ENCODE measurements around the gene SACS.

The SACS gene, protein sequence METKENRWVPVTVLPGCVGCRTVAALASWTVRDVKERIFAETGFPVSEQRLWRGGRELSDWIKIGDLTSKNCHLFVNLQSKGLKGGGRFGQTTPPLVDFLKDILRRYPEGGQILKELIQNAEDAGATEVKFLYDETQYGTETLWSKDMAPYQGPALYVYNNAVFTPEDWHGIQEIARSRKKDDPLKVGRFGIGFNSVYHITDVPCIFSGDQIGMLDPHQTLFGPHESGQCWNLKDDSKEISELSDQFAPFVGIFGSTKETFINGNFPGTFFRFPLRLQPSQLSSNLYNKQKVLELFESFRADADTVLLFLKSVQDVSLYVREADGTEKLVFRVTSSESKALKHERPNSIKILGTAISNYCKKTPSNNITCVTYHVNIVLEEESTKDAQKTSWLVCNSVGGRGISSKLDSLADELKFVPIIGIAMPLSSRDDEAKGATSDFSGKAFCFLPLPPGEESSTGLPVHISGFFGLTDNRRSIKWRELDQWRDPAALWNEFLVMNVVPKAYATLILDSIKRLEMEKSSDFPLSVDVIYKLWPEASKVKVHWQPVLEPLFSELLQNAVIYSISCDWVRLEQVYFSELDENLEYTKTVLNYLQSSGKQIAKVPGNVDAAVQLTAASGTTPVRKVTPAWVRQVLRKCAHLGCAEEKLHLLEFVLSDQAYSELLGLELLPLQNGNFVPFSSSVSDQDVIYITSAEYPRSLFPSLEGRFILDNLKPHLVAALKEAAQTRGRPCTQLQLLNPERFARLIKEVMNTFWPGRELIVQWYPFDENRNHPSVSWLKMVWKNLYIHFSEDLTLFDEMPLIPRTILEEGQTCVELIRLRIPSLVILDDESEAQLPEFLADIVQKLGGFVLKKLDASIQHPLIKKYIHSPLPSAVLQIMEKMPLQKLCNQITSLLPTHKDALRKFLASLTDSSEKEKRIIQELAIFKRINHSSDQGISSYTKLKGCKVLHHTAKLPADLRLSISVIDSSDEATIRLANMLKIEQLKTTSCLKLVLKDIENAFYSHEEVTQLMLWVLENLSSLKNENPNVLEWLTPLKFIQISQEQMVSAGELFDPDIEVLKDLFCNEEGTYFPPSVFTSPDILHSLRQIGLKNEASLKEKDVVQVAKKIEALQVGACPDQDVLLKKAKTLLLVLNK (N-terminal part only)

DNA sequence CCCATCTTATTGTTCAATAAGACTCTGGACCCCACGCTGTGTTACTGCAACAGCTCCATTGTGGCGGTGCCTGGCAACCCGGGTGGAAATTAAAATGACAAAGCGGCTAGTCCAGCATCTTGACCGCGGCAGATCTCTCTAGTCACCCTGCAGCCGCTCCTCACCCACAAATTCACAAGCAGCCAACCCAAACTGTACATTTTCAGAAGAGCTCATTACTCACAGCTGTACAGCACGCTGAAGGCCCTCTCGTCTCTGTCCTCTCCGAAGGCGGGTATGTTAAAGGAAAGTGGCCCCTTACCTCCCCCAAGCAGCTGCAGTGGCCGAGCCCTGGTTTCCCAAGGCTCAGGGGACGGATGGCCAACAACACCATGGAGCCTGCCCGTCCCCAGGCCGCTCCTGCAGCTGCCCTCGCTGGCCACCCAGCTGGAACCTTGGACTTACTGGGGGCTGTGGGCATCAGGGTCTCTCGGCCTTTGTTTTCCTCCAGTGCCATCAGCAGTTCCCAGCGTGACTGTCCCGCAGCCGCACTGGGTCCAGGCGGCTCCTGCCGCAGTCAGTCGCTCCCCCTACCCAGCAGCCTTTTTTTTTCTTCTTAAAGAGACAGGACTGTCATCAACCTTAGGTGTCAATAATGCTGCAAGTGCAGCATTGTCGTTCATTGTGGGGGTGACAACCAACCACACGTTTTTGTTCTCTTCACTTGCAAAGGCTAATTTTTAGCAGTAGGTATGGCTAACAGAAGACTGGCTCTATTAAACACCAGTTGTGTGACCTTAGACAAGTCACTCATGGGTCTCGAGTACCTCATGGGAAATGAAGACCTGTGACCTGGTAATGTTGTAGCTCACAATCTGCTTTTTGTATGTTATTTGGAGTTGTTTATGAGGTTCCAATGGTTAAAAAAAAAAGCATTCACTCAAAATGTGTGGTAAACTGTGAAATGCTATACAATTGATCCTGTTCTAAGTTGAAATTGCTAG lies at the start of gene SACS:
Gene SACS (minus strand): TSS at position 532 of the 983 bp plus-strand sequence. CDS start 22,463 bp downstream, outside the sequence.
- Histone ChIP-seq H3K9me3 (ENCODE audit: control insufficient read depth, insufficient read depth, low read length) (no peaks in the 10 kb centered on the region), H3K9ac (ENCODE audit: low read depth, low read length) (peak within 1 kb of the TSS; percentile 74), H3K36me3 (ENCODE audit: insufficient read depth, low read length) (0 out of 2 replicates have a peak, but pooled peaks cover 2% of the 10 kb centered on the region), H3K4me1 (ENCODE audit: insufficient read depth, low read length) (peaks cover 7% of the 10 kb centered on the region; the same call in 1 of the 2 replicates)

DNA sequence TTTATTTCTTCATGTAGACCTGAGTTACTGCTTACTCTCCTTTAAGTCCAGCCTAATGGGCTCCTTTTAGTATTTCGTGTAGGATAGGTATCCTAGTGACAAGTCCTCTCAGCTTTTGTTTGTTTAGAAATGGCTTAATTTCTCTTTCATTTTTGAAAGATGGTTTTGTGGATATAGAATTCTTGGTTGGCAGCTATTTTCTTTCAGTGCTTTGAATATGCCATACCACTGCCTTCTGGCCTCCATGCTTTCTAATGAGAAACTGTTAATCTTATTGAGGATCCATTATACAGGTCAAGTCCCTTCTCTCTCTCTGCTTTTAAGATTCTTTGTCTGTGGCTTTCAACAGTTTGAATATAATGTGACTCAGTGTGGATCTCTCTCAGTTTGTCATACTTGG lies 46.8 kb upstream of the SACS start:
- no peak overlapping the region for H3K9ac ChIP-seq (ENCODE audit: low read depth, low read length)
- no peaks in the 10 kb centered on the region for H3K4me1 ChIP-seq (ENCODE audit: insufficient read depth, low read length)
- no peaks in the 10 kb centered on the region for H3K36me3 ChIP-seq (ENCODE audit: insufficient read depth, low read length)
- no peaks in the 10 kb centered on the region; the same call in 1 of the 2 replicates for H3K9me3 ChIP-seq (ENCODE audit: control insufficient read depth, insufficient read depth, low read length)

DNA sequence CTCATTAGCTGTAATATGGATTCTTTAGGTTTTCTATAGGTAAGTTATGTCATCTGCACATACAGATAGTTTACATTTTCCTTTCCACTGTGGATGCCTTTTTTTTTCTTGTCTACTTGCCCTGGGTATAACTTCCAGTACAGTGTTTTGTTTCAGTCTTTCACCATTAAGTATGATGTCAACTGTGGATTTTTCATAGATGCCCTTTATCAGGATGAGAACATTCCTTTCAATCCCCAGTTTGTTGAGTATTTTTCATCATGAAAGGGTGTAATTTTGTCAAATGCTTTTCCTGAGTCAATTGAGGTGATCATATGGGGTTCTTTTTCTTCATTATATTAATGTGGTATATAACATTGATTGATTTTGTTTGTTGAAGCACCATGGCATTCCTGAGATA lies 43.6 kb upstream of the SACS start:
- H3K4me1 ChIP-seq (ENCODE audit: insufficient read depth, low read length) = no peaks in the 10 kb centered on the region
- H3K36me3 ChIP-seq (ENCODE audit: insufficient read depth, low read length) = no peaks in the 10 kb centered on the region
- no peak overlapping the region for H3K9ac ChIP-seq (ENCODE audit: low read depth, low read length)
- no peaks in the 10 kb centered on the region; the same call in 1 of the 2 replicates for H3K9me3 ChIP-seq (ENCODE audit: control insufficient read depth, insufficient read depth, low read length)

DNA sequence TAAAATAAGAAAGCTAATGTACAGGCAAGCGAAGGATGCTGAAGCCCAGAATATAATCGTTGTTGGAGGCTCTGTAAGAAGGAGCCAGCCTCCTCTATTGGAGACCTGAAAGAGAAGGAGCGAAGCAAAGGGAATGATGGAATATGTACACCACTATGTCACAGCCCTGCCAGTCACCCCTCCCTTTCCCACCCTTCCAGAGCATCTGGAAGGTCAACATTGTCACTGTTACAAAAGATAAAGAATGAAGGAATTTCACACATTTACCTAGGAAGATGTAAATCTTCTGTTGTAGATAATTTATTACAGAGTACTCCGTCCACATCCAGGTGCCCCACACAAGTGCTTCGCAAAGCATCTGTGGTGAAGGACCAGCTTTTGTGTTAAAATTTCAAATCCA lies 39.7 kb upstream of the SACS start:
- no peaks in the 10 kb centered on the region for H3K36me3 ChIP-seq (ENCODE audit: insufficient read depth, low read length)
- H3K9ac ChIP-seq (ENCODE audit: low read depth, low read length) = no peak overlapping the region
- H3K4me1 ChIP-seq (ENCODE audit: insufficient read depth, low read length) = 0 out of 2 replicates have a peak, but pooled peaks cover 6% of the 10 kb centered on the region
- H3K9me3 ChIP-seq (ENCODE audit: control insufficient read depth, insufficient read depth, low read length) = no peaks in the 10 kb centered on the region

DNA sequence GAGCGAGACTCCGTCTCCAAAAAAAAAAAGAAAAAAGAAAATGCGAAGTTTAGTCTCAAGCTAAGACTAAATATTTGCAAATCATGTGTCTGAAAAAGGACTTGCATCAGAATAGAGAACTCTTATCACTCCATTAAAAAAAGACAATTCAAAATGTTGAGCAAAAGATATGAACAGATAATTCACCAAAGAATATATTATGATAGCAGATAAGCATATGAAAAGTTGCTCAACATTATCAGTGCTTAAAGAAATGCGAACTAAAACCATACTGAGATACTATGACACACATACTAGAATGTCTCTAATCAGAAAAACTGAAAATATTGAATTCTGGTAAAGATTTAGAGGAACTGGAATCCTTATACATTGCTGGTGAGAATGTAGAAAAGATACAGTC lies 38.7 kb upstream of the SACS start:
- Histone ChIP-seq H3K36me3 (ENCODE audit: insufficient read depth, low read length) (no peaks in the 10 kb centered on the region), H3K9ac (ENCODE audit: low read depth, low read length) (no peak overlapping the region), H3K4me1 (ENCODE audit: insufficient read depth, low read length) (0 out of 2 replicates have a peak, but pooled peaks cover 6% of the 10 kb centered on the region), H3K9me3 (ENCODE audit: control insufficient read depth, insufficient read depth, low read length) (no peaks in the 10 kb centered on the region)

DNA sequence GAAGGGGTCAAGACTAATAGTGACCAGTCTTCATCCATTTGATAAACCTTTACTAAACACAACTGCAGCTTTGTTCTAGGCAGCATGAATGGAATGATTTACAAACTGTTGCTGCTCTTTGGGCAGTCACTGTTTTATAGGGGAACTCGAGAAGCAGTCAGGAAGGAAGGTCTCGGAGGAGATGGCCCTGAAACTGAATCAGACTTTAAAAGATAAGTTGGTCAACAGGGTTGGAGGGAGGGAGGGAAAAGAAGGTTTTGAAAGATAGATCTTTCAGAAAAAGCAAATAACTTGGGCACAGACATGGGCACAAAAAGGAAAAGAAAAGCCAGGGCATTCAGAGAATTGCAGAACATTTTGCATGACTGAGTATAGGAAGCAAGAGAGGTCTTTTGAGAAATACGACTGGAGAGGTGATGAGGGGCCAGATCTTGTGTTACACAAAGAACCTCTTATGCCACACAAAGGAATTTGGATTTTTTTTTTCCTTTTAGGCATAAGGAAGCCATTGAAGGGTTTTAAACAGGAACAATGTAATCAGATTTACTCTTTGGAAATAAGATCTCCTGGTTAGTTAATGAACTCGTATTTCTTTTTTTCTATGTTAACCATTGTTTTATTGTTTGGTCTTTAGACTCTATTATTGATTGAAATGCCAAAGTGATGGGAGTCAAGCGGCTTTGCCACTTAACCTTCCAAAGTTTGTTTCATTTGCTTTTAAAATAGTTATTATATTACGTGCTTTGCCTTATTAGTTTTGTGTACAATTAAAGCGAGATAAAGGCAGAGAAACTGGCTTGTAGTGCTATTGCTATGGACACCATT lies 37.5 kb upstream of the SACS start:
- no peaks in the 10 kb centered on the region for H3K9me3 ChIP-seq (ENCODE audit: control insufficient read depth, insufficient read depth, low read length)
- H3K4me1 ChIP-seq (ENCODE audit: insufficient read depth, low read length) = 0 out of 2 replicates have a peak, but pooled peaks cover 6% of the 10 kb centered on the region
- H3K36me3 ChIP-seq (ENCODE audit: insufficient read depth, low read length) = no peaks in the 10 kb centered on the region
- H3K9ac ChIP-seq (ENCODE audit: low read depth, low read length) = no peak overlapping the region

DNA sequence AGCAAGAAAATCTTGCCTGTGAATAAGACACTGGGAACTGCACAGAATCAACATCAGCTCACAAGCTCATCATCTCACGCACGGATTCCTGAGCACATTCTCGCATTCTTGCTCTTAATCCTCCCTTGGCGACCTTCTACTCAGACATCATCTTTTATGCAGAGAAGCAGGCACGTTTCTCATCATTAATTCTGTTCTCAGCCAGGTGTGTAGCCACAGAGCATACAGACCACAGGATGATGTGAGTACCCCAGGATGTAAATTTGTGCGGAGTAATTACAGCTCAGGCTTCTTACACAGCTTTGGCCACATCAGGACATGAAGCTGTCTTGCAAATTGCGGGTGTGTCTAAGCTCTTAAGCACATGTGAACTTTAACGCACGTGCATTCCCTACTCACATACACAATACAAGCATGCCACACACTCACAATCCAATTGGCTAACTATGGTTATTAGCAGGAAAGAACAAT lies 36.5 kb upstream of the SACS start:
- Histone ChIP-seq H3K9me3 (ENCODE audit: control insufficient read depth, insufficient read depth, low read length) (no peaks in the 10 kb centered on the region), H3K4me1 (ENCODE audit: insufficient read depth, low read length) (0 out of 2 replicates have a peak, but pooled peaks cover 6% of the 10 kb centered on the region), H3K36me3 (ENCODE audit: insufficient read depth, low read length) (no peaks in the 10 kb centered on the region), H3K9ac (ENCODE audit: low read depth, low read length) (no peak overlapping the region)

DNA sequence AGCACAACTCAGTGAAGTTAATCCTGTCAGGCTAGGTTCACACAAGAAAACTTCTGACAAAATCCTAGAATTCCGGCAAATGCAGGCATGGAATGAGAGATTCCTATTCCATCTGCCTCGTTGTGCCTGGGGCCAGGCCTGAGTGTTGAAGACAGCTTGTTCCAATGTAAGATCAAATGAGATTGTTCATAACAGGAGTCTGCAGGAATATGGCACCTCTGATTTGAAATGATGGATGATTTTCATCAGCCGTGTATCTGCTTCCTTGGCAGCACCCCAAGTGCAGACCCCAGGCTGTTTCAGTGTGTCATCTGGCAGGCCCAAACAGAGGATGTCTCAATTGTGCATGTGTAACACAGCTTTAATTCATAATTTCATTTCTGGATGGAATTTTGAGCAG lies 35.3 kb upstream of the SACS start:
- H3K9me3 ChIP-seq (ENCODE audit: control insufficient read depth, insufficient read depth, low read length) = no peaks in the 10 kb centered on the region

DNA sequence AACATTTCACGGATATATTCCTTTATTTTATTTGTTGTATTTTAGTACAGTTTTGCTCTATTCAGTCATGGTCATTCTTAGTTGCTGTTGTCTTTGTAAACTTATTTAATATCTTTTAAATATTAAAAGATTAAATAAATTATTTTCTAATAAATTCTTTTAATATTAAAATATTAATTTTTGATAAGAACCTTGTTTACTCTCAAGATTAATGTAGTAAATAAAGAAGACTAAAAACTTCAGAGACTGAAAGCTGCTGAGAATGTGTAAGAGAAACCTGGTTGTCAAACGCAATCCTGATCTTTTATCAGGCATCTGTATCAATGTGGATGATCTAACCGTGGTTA lies 34.4 kb upstream of the SACS start:
- Histone ChIP-seq H3K9ac (ENCODE audit: low read depth, low read length) (no peak overlapping the region), H3K4me1 (ENCODE audit: insufficient read depth, low read length) (0 out of 2 replicates have a peak, but pooled peaks cover 6% of the 10 kb centered on the region), H3K9me3 (ENCODE audit: control insufficient read depth, insufficient read depth, low read length) (no peaks in the 10 kb centered on the region), H3K36me3 (ENCODE audit: insufficient read depth, low read length) (no peaks in the 10 kb centered on the region)

More for the DNA sequence above, 35.3 kb upstream of the SACS start:
- Histone ChIP-seq H3K4me1 (ENCODE audit: insufficient read depth, low read length) (0 out of 2 replicates have a peak, but pooled peaks cover 6% of the 10 kb centered on the region), H3K36me3 (ENCODE audit: insufficient read depth, low read length) (no peaks in the 10 kb centered on the region), H3K9ac (ENCODE audit: low read depth, low read length) (no peak overlapping the region)

DNA sequence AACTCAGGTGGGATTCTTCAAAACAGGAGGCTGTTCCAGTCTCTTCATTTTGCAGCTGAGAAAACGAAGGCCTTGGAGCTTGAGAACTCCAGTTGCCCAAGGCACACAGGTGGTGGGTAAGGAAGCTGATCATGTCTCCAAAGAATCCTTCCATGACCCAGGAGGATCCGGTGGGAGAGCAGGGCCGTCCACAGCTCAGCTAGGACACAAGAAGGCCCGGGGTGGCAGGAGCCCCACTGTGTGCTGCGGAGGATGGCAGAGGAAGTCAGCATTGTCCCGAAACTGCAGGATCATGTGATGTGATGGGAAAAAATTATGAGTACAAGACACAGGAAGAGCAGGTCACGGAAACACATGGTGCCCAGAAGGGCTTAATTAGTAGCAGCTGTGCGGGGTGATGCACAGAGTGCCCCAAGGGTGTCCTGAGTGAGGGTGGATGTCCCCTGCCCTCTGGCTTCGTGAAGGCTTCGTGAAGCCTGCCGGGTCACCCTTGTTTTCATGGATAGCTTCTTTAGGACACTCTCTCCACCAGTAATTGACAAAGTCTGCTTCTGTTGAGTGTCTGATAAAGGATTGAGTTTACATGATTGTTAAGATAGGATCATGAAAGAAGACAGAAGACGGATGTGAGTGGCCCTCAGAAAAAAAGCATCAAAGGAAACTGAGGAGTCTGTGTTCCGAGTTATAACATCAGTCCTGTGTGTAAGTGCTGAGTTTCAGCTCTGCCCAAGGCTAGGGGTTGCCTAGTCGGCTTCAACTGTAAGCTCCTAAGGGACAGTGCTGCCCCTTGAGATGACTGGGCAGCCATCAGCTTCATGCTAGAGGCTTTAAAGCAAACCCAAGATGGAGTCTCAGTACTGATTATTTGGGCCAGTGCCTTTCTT lies 33.8 kb upstream of the SACS start:
- Histone ChIP-seq H3K9me3 (ENCODE audit: control insufficient read depth, insufficient read depth, low read length) (no peaks in the 10 kb centered on the region), H3K9ac (ENCODE audit: low read depth, low read length) (no peak overlapping the region), H3K4me1 (ENCODE audit: insufficient read depth, low read length) (0 out of 2 replicates have a peak, but pooled peaks cover 6% of the 10 kb centered on the region), H3K36me3 (ENCODE audit: insufficient read depth, low read length) (no peaks in the 10 kb centered on the region)

DNA sequence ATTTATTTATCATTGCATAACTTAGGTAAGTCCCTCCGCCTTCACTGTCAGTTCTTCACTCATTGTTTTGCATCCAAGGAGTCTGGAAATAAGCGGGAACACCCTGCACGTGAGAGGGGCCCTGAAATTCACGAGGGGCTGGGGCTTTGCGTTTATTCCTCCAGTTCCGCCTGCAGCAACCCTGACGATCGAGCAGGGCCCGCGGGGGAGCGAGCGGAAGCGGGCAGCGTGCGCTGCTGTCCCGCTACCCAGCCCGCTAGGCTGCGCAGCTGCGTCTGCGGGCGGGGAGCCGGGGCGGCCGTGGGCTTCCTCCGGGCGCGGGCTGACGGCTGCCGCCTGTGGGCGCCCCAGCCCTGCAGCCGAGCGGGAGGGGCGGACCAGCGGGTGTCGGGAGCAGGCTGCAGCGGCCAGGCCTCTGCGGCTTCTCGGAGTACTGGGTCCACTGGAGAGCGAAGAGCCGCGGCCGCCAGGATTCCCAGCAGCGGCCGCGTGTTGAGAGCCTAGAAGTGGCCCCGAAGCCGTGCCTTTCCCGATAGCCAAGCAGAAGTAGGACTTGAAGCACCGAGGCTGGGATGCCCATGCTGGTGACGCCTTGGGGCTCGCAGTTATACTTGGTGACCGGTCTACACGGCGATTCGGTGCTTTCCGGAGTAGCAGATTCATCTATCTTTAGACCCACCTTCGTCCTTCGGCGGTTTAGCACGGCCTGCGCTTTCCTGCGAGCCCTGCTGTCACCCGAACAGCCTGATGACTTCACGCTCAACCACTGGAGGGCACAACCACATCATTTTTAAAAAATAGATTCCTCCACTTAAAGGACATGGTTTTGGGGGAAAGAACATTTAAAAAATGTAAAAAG lies 32.9 kb upstream of the SACS start:
- Histone ChIP-seq H3K36me3 (ENCODE audit: insufficient read depth, low read length) (no peaks in the 10 kb centered on the region), H3K4me1 (ENCODE audit: insufficient read depth, low read length) (0 out of 2 replicates have a peak, but pooled peaks cover 6% of the 10 kb centered on the region), H3K9me3 (ENCODE audit: control insufficient read depth, insufficient read depth, low read length) (no peaks in the 10 kb centered on the region), H3K9ac (ENCODE audit: low read depth, low read length) (peak overlapping the region; percentile 50; the same call in 1 of the 2 replicates)

Measured in ES-I3 (cell line).